ENCODE measurements around the gene MCAM. TPM values are rescaled to one million over a fixed set of nuclear protein-coding genes. Genes with fewer than 3 reads are reported as not detected.

MCAM gene
- total and polyA plus RNA-seq, 2 of the 8 experiments (the other 6 are each of a cell fraction or from before 2014, with no cell fraction given): 22.4 to 32.2 TPM

GRCh38 chr11:119293461-119293860, 23.5 kb downstream of the MCAM start:
- Histone ChIP-seq H3K56ac (replicated peaks; ENCODE audit: insufficient read length, low read depth, low read length) (no peak overlapping the region), H4K8ac (ENCODE audit: extremely low read depth, insufficient read depth, low read length) (no peak overlapping the region), H3K9ac (replicated peaks in 1 of 4; ENCODE audit: extremely low read depth in 1 of 4, low read depth in 3 of 4, low read length in 3 of 4) (no peak overlapping the region), H2BK12ac (ENCODE audit: low read depth, low read length) (no peak overlapping the region), H3K14ac (ENCODE audit: insufficient read length) (no peak overlapping the region), H2AK5ac (ENCODE audit: low read depth, low read length) (no peak overlapping the region), H3K36me3 (ENCODE audit: control insufficient read depth in 2 of 4, insufficient read depth in 4 of 4, low read length in 3 of 4) (peaks cover 14 to 43% (median 27%) of the 10 kb centered on the region in 4 experiments), H3K27me3 (replicated peaks in 1 of 4; ENCODE audit: control insufficient read depth in 3 of 4, extremely low read depth in 1 of 4, insufficient read depth in 3 of 4, low read length in 3 of 4) (no peaks in the 10 kb centered on the region), H3K79me1 (ENCODE audit: low read depth, low read length) (no peaks in the 10 kb centered on the region), H4K5ac (ENCODE audit: insufficient read length, low read depth, low read length) (no peak overlapping the region), H2BK120ac (replicated peaks; ENCODE audit: low read depth, low read length) (no peak overlapping the region), H2BK15ac (ENCODE audit: low read length) (no peak overlapping the region), H3K4ac (replicated peaks; ENCODE audit: insufficient read length, low read depth, low read length) (no peak overlapping the region), H2AFZ (ENCODE audit: low read length) (no peak overlapping the region), H3K4me3 (ENCODE audit: extremely low read depth in 1 of 4, insufficient read depth in 2 of 4, low read depth in 3 of 4, low read length in 4 of 4) (no peak overlapping the region), H3K79me2 (ENCODE audit: control insufficient read depth in 1 of 2, insufficient read depth in 2 of 2, low read length in 2 of 2) (no peaks in the 10 kb centered on the region), H2BK20ac (ENCODE audit: low read length) (no peak overlapping the region), H3K27ac (ENCODE audit: low read depth, low read length) (no peak overlapping the region), H3K9me3 (ENCODE audit: insufficient read depth in 2 of 2, low read depth in 1 of 2, low read length in 1 of 2) (no peaks in the 10 kb centered on the region), H4K91ac (replicated peaks; ENCODE audit: insufficient read length, low read length) (no peak overlapping the region), H3K23me2 (ENCODE audit: low read depth, low read length) (no peaks in the 10 kb centered on the region), H3K4me1 (replicated peaks in 1 of 4; ENCODE audit: control insufficient read depth in 3 of 4, insufficient read depth in 4 of 4, low read length in 3 of 4) (no peaks in the 10 kb centered on the region), H2BK5ac (ENCODE audit: low read depth, low read length) (no peak overlapping the region), H4K20me1 (replicated peaks in 1 of 2; ENCODE audit: control insufficient read depth in 1 of 2, insufficient read depth in 2 of 2, low read length in 2 of 2) (no peaks in the 10 kb centered on the region), H3K4me2 (ENCODE audit: insufficient read depth in 1 of 2, low read depth in 2 of 2, low read length in 2 of 2) (no peak overlapping the region), H3K18ac (ENCODE audit: extremely low read depth, low read length) (no peak overlapping the region), H3K23ac (ENCODE audit: insufficient read length) (no peak overlapping the region)
- 97% methylated on average over 3 of the region's 3 CpGs; no CpG with 5 or more reads in 1 of the 2 experiments for WGBS, 2 experiments (ENCODE audit: extremely low coverage in 1 of 2, insufficient coverage in 1 of 2, insufficient read length in 1 of 2, insufficient replicate concordance in 2 of 2, low coverage in 1 of 2, low lambda C conversion rate in 2 of 2, missing lambda C conversion rate in 1 of 2)
- ChIA-PET POLR2A (ENCODE audit: partially characterized antibody) (interaction anchor here (0.9 to 1.3 kb wide), 2 partner anchors 14 to 15 kb away, joined by 3 to 4 read pairs; no protein-coding TSS in a partner anchor), CTCF (ENCODE audit: partially characterized antibody) (interaction anchor here (0.5 to 2.6 kb wide), 5 partner anchors 11 to 724 kb away, joined by 3 to 10 read pairs (median 3); no protein-coding TSS in a partner anchor)
- FAIRE-seq (no peak), DNase-seq (ENCODE audit: low read depth in 1 of 2, low spot score in 2 of 2) (no peak)
- TF ChIP-seq CEBPB (IDR thresholded peaks at IDR 0.05; ENCODE audit: low read depth, low read length) (no peak), TCF12 (IDR thresholded peaks at IDR 0.05; ENCODE audit: low read depth, low read length) (no peak), POLR2AphosphoS5 (IDR thresholded peaks at IDR 0.05; ENCODE audit: low read depth, low read length) (no peak), HDAC2 (IDR thresholded peaks at IDR 0.05; ENCODE audit: borderline replicate concordance in 1 of 2, low read depth in 2 of 2, low read length in 2 of 2) (no peak), CTBP2 (IDR thresholded peaks at IDR 0.05; ENCODE audit: borderline replicate concordance, insufficient read depth, insufficient read length, low read length) (no peak), SRF (IDR thresholded peaks at IDR 0.05; ENCODE audit: low read depth, low read length) (no peak), EP300 (IDR thresholded peaks at IDR 0.05; ENCODE audit: borderline replicate concordance in 1 of 2, low read depth in 2 of 2, low read length in 2 of 2) (no peak), BCL11A (IDR thresholded peaks at IDR 0.05; ENCODE audit: low read depth in 2 of 2, low read length in 2 of 2) (no peak), MAFK (IDR thresholded peaks at IDR 0.05; ENCODE audit: low read depth, low read length) (no peak), GABPA (IDR thresholded peaks at IDR 0.05; ENCODE audit: borderline replicate concordance, insufficient read depth, low read length) (no peak), TEAD4 (IDR thresholded peaks at IDR 0.05; ENCODE audit: low read depth, low read length) (no peak), E2F6 (IDR thresholded peaks at IDR 0.05) (no peak), SUZ12 (IDR thresholded peaks at IDR 0.05; ENCODE audit: low read length) (no peak)
